SK-N-SH (cell line): ENCODE measurements around the gene CLMP. TPM values are rescaled to one million over a fixed set of nuclear protein-coding genes. Genes with fewer than 3 reads are reported as not detected.

Experiments
- CTCF ChIA-PET: fragments of 300-600, 350-600 bp; formaldehyde crosslinking; extraction: SDS; loops from one replicate; lab custom pipeline; 2021; lab: Yijun Ruan, JAX
- POLR2A ChIA-PET: fragments of 350-600 bp; sonication (Branson Sonifier 250); formaldehyde crosslinking; extraction: SDS; loops from one replicate; lab custom pipeline; 2020; ENCODE audit warnings: antibody characterized with exemption, inconsistent platforms; lab: Yijun Ruan, JAX
- DNase-seq: peaks from one replicate; pipeline ENCODE4 v3.0.0; 2012
- H2AFZ ChIP-seq: fragments of 200-600 bp; sonication (generic); 2 replicates; pipeline ENCODE4 v1.8.1; 2016; ENCODE audit warnings: antibody characterized with exemption, mild to moderate bottlenecking, low read depth
- H3F3A ChIP-seq: fragments of 200-600 bp; sonication (generic); replicated peaks from 2 replicates; pipeline ENCODE3; 2016; ENCODE audit warnings: antibody characterized with exemption, mild to moderate bottlenecking; ENCODE audit not compliant: insufficient read depth
- H3K27ac ChIP-seq, 2 experiments: fragments of 200-500 bp in 1 of 2; fragments of 200-600 bp in 1 of 2; sonication (Bioruptor generic) in 1 of 2; sonication (generic), shearing (Covaris generic) in 1 of 2; 2 replicates each; pipeline versions ENCODE4 v1.5.1 to v1.6.1; 2014 to 2016; ENCODE audit warnings: low read depth in 2 of 2, inconsistent platforms in 1 of 2, low read length in 1 of 2, mild to moderate bottlenecking in 1 of 2, mixed read lengths in 1 of 2
- H3K27me3 ChIP-seq: fragments of 200-600 bp; sonication (generic), shearing (Covaris generic); 2 replicates; pipeline ENCODE4 v1.6.1; 2016; ENCODE audit warnings: mixed run types; ENCODE audit not compliant: insufficient read depth
- H3K36me3 ChIP-seq, 2 experiments: fragments of 200-500 bp in 1 of 2; fragments of 200-600 bp in 1 of 2; sonication (Bioruptor generic) in 1 of 2; sonication (generic) in 1 of 2; replicated peaks in 1 of 2; 2 replicates each; pipeline versions ENCODE3 to v1.5.1; 2014 to 2016; ENCODE audit warnings: low read length in 1 of 2, mild to moderate bottlenecking in 1 of 2; ENCODE audit not compliant: insufficient read depth in 2 of 2, control insufficient read depth in 1 of 2
- H3K4me1 ChIP-seq, 2 experiments: fragments of 200-500 bp in 1 of 2; fragments of 200-600 bp in 1 of 2; sonication (Bioruptor generic) in 1 of 2; sonication (generic), shearing (Covaris generic) in 1 of 2; 2 replicates each; pipeline versions ENCODE4 v1.5.1 to v1.6.1; 2014 to 2016; ENCODE audit warnings: low read depth in 1 of 2, low read length in 1 of 2, mixed run types in 1 of 2; ENCODE audit not compliant: insufficient read depth in 2 of 2, control insufficient read depth in 1 of 2
- H3K4me2 ChIP-seq: fragments of 200-600 bp; sonication (generic), shearing (Covaris generic); 2 replicates; pipeline ENCODE4 v1.6.1; 2017; ENCODE audit warnings: mixed run types
- H3K4me3 ChIP-seq, 2 experiments: fragments of 200-500 bp in 1 of 2; fragments of 200-600 bp in 1 of 2; sonication (Bioruptor generic) in 1 of 2; sonication (generic), shearing (Covaris generic) in 1 of 2; 2 replicates each; pipeline versions ENCODE4 v1.5.1 to v1.8.1; 2014 to 2016; ENCODE audit warnings: low read depth in 2 of 2, inconsistent platforms in 1 of 2, low read length in 1 of 2, mild to moderate bottlenecking in 1 of 2, mixed read lengths in 1 of 2, moderate library complexity in 1 of 2
- H3K79me2 ChIP-seq: fragments of 200-600 bp; sonication (generic); 2 replicates; pipeline ENCODE4 v1.8.1; 2017; ENCODE audit warnings: mild to moderate bottlenecking; ENCODE audit not compliant: insufficient read depth
- H3K9ac ChIP-seq: fragments of 200-600 bp; sonication (generic); 2 replicates; pipeline ENCODE4 v1.6.1; 2017; ENCODE audit warnings: mixed run types
- H3K9me2 ChIP-seq: fragments of 200-600 bp; sonication (generic); 2 replicates; pipeline ENCODE4 v1.6.1; 2017; ENCODE audit warnings: mixed run types
- H3K9me3 ChIP-seq: fragments of 200-600 bp; sonication (generic); 2 replicates; pipeline ENCODE4 v1.6.1; 2017; ENCODE audit warnings: mixed run types, mild to moderate bottlenecking, moderate library complexity
- H4K20me1 ChIP-seq: fragments of 200-600 bp; sonication (generic); 2 replicates; pipeline ENCODE4 v1.6.1; 2017; ENCODE audit warnings: mild to moderate bottlenecking, mixed run types; ENCODE audit not compliant: insufficient read depth
- CHD2 ChIP-seq: fragments of 150-350 bp; IDR thresholded peaks from 2 replicates; pipeline ENCODE4 v1.6.1; 2018; ENCODE audit warnings: low read length; ENCODE audit not compliant: partially characterized antibody
- FOXM1 ChIP-seq: IDR thresholded peaks from 2 replicates; pipeline ENCODE4 v1.4.0; 2012; ENCODE audit warnings: low read depth, mild to moderate bottlenecking
- GATA2 ChIP-seq: sonication (generic); formaldehyde crosslinking; IDR thresholded peaks from 2 replicates; pipeline ENCODE4 v1.5.0; 2020; ENCODE audit warnings: mild to moderate bottlenecking, missing genetic modification reagents
- NFIC ChIP-seq: IDR thresholded peaks from 2 replicates; pipeline ENCODE4 v1.4.0; 2012; ENCODE audit warnings: borderline replicate concordance
- RAD21 ChIP-seq: IDR thresholded peaks from 2 replicates; pipeline ENCODE4 v1.6.1; 2012; ENCODE audit warnings: mild to moderate bottlenecking, low read length
- SMC3 ChIP-seq: IDR thresholded peaks from 2 replicates; pipeline ENCODE4 v1.6.1; 2012; ENCODE audit warnings: low read depth, low read length, improper control_type of control experiment
- TEAD4 ChIP-seq: IDR thresholded peaks from 2 replicates; pipeline ENCODE4 v1.4.0; 2012; ENCODE audit warnings: mild to moderate bottlenecking, borderline replicate concordance; ENCODE audit not compliant: insufficient read depth
- WGBS: methylation state at CpG from one replicate; pipeline ENCODE4 v1.1.6; 2017; ENCODE audit warnings: low lambda C conversion rate; 5-methylcytosine and 5-hydroxymethylcytosine counted together
- polyA plus RNA-seq, 3 experiments: library from polyadenylated mRNA; depleted of rRNA; stranded (reverse); fragments of >200 nt; gene quantifications; 2 replicates each; pipeline ENCODE4 v1.2.3, GENCODE V29; 2012
- TF ChIP-seq, protein P1 (sequence below): fragments of 200-600 bp; sonication (generic); IDR thresholded peaks from 2 replicates; pipeline ENCODE4 v1.6.1; 2017; ENCODE audit warnings: antibody characterized with exemption, mild to moderate bottlenecking, moderate library complexity
- TF ChIP-seq, protein P2 (sequence below): IDR thresholded peaks from 2 replicates; pipeline ENCODE4 v1.6.1; 2012; ENCODE audit warnings: mild to moderate bottlenecking, low read depth, low read length, moderate library complexity

The CLMP gene
- polyA plus RNA-seq, 1 of the 3 experiments (the other 2 are of a cell fraction): 61.9 TPM

DNA sequence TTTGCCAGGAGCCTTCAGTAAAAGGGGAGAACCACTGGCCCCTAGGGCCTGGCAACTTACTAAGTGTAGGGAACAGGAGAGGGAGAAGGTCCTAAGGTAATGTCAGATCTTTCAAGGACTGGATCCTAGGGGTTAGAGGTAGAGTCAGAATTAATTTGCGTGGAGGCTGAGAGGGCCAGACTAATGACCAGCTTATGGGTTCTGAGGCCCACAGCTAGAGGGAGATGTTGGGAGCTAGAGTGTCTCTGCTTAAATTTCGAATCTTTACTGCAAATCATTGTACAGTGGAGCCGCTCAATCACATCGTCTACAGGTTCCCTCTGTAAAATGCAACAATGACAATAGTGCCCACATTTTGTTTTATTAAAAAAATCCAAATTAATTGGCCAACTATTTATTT, 31.4 kb downstream of the CLMP start:
- no peak overlapping the region for H3K4me2 ChIP-seq
- no peak overlapping the region for H2AFZ ChIP-seq
- H3K4me1 ChIP-seq: peaks cover 25 to 41% of the 10 kb centered on the region in 2 experiments; a peak in 3 of 4 replicates
- TF ChIP-seq, protein P1, sequence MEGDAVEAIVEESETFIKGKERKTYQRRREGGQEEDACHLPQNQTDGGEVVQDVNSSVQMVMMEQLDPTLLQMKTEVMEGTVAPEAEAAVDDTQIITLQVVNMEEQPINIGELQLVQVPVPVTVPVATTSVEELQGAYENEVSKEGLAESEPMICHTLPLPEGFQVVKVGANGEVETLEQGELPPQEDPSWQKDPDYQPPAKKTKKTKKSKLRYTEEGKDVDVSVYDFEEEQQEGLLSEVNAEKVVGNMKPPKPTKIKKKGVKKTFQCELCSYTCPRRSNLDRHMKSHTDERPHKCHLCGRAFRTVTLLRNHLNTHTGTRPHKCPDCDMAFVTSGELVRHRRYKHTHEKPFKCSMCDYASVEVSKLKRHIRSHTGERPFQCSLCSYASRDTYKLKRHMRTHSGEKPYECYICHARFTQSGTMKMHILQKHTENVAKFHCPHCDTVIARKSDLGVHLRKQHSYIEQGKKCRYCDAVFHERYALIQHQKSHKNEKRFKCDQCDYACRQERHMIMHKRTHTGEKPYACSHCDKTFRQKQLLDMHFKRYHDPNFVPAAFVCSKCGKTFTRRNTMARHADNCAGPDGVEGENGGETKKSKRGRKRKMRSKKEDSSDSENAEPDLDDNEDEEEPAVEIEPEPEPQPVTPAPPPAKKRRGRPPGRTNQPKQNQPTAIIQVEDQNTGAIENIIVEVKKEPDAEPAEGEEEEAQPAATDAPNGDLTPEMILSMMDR: peak; percentile 29
- TF ChIP-seq TEAD4: no peak
- TF ChIP-seq, all 33 proteins: peak for 1
- WGBS: 93% methylated on average over 4 of the region's 4 CpGs
- ChIA-PET CTCF (interaction anchor here (1.1 to 4.7 kb wide), 6 partner anchors 10 to 83 kb away, joined by 3 to 24 read pairs (median 6); no protein-coding TSS in a partner anchor), POLR2A (no interaction called here)
- no peak overlapping the region for H3K27ac ChIP-seq
- H3K9ac ChIP-seq: no peak overlapping the region
- no peaks in the 10 kb centered on the region; the same call in 1 of the 2 replicates for H4K20me1 ChIP-seq
- peaks cover 98% of the 10 kb centered on the region for H3K79me2 ChIP-seq
- peaks cover 22% of the 10 kb centered on the region for H3F3A ChIP-seq
- no peak overlapping the region for H3K4me3 ChIP-seq
- no peaks in the 10 kb centered on the region for H3K27me3 ChIP-seq
- H3K9me2 ChIP-seq: no peaks in the 10 kb centered on the region
- H3K9me3 ChIP-seq: no peaks in the 10 kb centered on the region
- DNase-seq: no peak
- peaks cover 10 to 21% of the 10 kb centered on the region in 2 experiments for H3K36me3 ChIP-seq

DNA sequence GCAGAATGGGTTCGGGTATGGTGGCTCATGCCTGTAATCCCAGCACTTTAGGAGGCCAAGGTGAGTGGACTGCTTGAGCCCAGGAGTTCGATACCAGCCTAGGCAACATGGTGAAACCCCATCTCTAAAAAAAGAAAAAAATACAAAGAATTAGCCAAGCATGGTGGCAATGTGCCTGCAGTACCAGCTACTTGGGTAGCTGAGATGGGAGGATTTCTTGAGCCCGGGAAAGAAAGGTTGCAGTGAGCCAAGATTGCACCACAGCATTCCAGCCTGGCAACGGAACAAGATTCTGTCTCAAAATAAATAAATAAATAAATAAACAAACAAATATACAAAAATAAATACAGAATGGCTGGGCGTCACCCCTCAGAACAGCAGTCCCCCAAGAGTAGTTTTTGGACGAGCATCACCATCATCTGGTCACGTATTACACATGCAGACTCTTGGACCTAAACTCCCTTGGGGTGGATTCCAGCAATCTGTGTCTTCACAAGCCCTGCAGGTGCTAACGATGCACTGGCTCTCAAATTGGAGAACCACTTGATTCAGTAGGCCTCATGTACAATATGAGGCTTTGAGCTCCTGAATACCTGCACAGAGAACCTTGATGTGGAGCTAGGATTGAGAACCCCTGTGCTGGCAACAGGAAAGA, 33.5 kb downstream of the CLMP start:
- Histone ChIP-seq H3K36me3 (peaks cover 2 to 17% of the 10 kb centered on the region in 2 experiments), H3K4me2 (no peak overlapping the region), H3K9me3 (no peaks in the 10 kb centered on the region), H4K20me1 (no peaks in the 10 kb centered on the region), H2AFZ (no peak overlapping the region), H3F3A (peaks cover 29% of the 10 kb centered on the region), H3K4me3 (no peak overlapping the region), H3K9me2 (no peaks in the 10 kb centered on the region), H3K4me1 (peaks cover 36 to 44% of the 10 kb centered on the region in 2 experiments; a peak in 3 of 4 replicates), H3K27me3 (no peaks in the 10 kb centered on the region), H3K27ac (peak overlapping the region in 1 of 2 experiments; percentile 18; a peak in 1 of 4 replicates), H3K79me2 (peaks cover 100% of the 10 kb centered on the region), H3K9ac (no peak overlapping the region)
- POLR2A ChIA-PET: no interaction called here
- CTCF ChIA-PET: interaction anchor here (1.1 to 4.7 kb wide), 7 partner anchors 11 to 278 kb away, joined by 3 to 24 read pairs (median 5); no protein-coding TSS in a partner anchor
- 93% methylated on average over 8 of the region's 8 CpGs for WGBS
- no peak for TF ChIP-seq NFIC
- TF ChIP-seq GATA2 (CRISPR knock-in tag): no peak
- TF ChIP-seq, protein P2, sequence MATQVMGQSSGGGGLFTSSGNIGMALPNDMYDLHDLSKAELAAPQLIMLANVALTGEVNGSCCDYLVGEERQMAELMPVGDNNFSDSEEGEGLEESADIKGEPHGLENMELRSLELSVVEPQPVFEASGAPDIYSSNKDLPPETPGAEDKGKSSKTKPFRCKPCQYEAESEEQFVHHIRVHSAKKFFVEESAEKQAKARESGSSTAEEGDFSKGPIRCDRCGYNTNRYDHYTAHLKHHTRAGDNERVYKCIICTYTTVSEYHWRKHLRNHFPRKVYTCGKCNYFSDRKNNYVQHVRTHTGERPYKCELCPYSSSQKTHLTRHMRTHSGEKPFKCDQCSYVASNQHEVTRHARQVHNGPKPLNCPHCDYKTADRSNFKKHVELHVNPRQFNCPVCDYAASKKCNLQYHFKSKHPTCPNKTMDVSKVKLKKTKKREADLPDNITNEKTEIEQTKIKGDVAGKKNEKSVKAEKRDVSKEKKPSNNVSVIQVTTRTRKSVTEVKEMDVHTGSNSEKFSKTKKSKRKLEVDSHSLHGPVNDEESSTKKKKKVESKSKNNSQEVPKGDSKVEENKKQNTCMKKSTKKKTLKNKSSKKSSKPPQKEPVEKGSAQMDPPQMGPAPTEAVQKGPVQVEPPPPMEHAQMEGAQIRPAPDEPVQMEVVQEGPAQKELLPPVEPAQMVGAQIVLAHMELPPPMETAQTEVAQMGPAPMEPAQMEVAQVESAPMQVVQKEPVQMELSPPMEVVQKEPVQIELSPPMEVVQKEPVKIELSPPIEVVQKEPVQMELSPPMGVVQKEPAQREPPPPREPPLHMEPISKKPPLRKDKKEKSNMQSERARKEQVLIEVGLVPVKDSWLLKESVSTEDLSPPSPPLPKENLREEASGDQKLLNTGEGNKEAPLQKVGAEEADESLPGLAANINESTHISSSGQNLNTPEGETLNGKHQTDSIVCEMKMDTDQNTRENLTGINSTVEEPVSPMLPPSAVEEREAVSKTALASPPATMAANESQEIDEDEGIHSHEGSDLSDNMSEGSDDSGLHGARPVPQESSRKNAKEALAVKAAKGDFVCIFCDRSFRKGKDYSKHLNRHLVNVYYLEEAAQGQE: no peak
- no peak for TF ChIP-seq FOXM1
- no peak for TF ChIP-seq CHD2
- no peak for TF ChIP-seq RAD21
- no peak for TF ChIP-seq SMC3
- DNase-seq: no peak
